ENCODE measurements around the gene TREM1. TPM values are rescaled to one million over a fixed set of nuclear protein-coding genes. Genes with fewer than 3 reads are reported as not detected.

TREM1 gene
- total RNA-seq, 2 experiments from 2014 or later, result 0.19 to 0.51 TPM

- no peak overlapping the region for H3K4me2 ChIP-seq (ENCODE audit: low read length)
- intact Hi-C loops (cut with micrococcal nuclease; ENCODE audit: unreplicated experiment), result no loop called here
- H3K4me1 ChIP-seq (ENCODE audit: insufficient read depth, low read length, poor library complexity, severe bottlenecking), result no peaks in the 10 kb centered on the region
- no peaks in the 10 kb centered on the region for H3K9me2 ChIP-seq (ENCODE audit: insufficient read depth, low read length)
- H3K4me3 ChIP-seq (ENCODE audit: low read depth, low read length, poor library complexity, severe bottlenecking), result no peak overlapping the region
- TF ChIP-seq EZH2phosphoT487 (IDR thresholded peaks at IDR 0.05; ENCODE audit: borderline replicate concordance, low read depth, low read length), result no peak
- no peak for TF ChIP-seq CTCF (conservative IDR thresholded peaks at IDR 0.05; ENCODE audit: low read length)
- H3K27ac ChIP-seq (ENCODE audit: low read depth, low read length, poor library complexity, severe bottlenecking), result no peak overlapping the region
- no peaks in the 10 kb centered on the region for H4K20me1 ChIP-seq (ENCODE audit: insufficient read depth, low read length)
- no TSS peak for BruUV-seq (replicated peaks)
- POLR2A ChIA-PET, result no interaction called here
- H3K79me2 ChIP-seq (ENCODE audit: insufficient read depth, low read depth, low read length), result no peaks in the 10 kb centered on the region
- no peak overlapping the region for H2AFZ ChIP-seq (ENCODE audit: low read length)
- no peaks in the 10 kb centered on the region for H3K36me3 ChIP-seq (ENCODE audit: insufficient read depth, low read length)
- CTCF ChIA-PET (ENCODE audit: unreplicated experiment), result no interaction called here
- no peak for DNase-seq (ENCODE audit: low spot score)
- H3K9me3 ChIP-seq (ENCODE audit: low read length), result 0 out of 2 replicates have a peak, but pooled peaks cover 4% of the 10 kb centered on the region
Measured at GRCh38 chr6:41291717-41292116, 5.2 kb upstream of the TREM1 start.

GRCh38 chr6:41289815-41290214 is 3.3 kb upstream of the TREM1 start:
- Histone ChIP-seq H3K9me3 (ENCODE audit: low read length) (no peaks in the 10 kb centered on the region), H3K4me3 (ENCODE audit: low read depth, low read length, poor library complexity, severe bottlenecking) (no peak overlapping the region), H3K36me3 (ENCODE audit: insufficient read depth, low read length) (no peaks in the 10 kb centered on the region), H3K4me2 (ENCODE audit: low read length) (no peak overlapping the region), H3K79me2 (ENCODE audit: insufficient read depth, low read depth, low read length) (no peaks in the 10 kb centered on the region), H3K9me2 (ENCODE audit: insufficient read depth, low read length) (no peaks in the 10 kb centered on the region), H2AFZ (ENCODE audit: low read length) (no peak overlapping the region), H3K27ac (ENCODE audit: low read depth, low read length, poor library complexity, severe bottlenecking) (no peak overlapping the region), H4K20me1 (ENCODE audit: insufficient read depth, low read length) (no peaks in the 10 kb centered on the region), H3K4me1 (ENCODE audit: insufficient read depth, low read length, poor library complexity, severe bottlenecking) (no peaks in the 10 kb centered on the region)
- DNase-seq (ENCODE audit: low spot score), result no peak
- CTCF ChIA-PET (ENCODE audit: unreplicated experiment), result no interaction called here
- POLR2A ChIA-PET, result interaction anchor here (1.0 kb wide), 1 partner anchor 9 kb away, joined by 4 read pairs; no protein-coding TSS in a partner anchor
- TF ChIP-seq EZH2phosphoT487 (IDR thresholded peaks at IDR 0.05; ENCODE audit: borderline replicate concordance, low read depth, low read length) (no peak), CTCF (conservative IDR thresholded peaks at IDR 0.05; ENCODE audit: low read length) (no peak)
- intact Hi-C loops (cut with micrococcal nuclease; ENCODE audit: unreplicated experiment), result no loop called here
- BruUV-seq (replicated peaks), result no TSS peak

- Histone ChIP-seq H3K9me2 (ENCODE audit: insufficient read depth, low read length) (no peaks in the 10 kb centered on the region), H3K9me3 (ENCODE audit: low read length) (no peaks in the 10 kb centered on the region), H3K4me2 (ENCODE audit: low read length) (no peak overlapping the region), H3K4me1 (ENCODE audit: insufficient read depth, low read length, poor library complexity, severe bottlenecking) (no peaks in the 10 kb centered on the region), H3K79me2 (ENCODE audit: insufficient read depth, low read depth, low read length) (no peaks in the 10 kb centered on the region), H3K27ac (ENCODE audit: low read depth, low read length, poor library complexity, severe bottlenecking) (no peak overlapping the region), H3K36me3 (ENCODE audit: insufficient read depth, low read length) (no peaks in the 10 kb centered on the region), H4K20me1 (ENCODE audit: insufficient read depth, low read length) (no peaks in the 10 kb centered on the region), H2AFZ (ENCODE audit: low read length) (no peak overlapping the region), H3K4me3 (ENCODE audit: low read depth, low read length, poor library complexity, severe bottlenecking) (no peak overlapping the region)
- no peak for DNase-seq (ENCODE audit: low spot score)
- ChIA-PET POLR2A (interaction anchor here (0.6 kb wide), 1 partner anchor 10 kb away, joined by 5 read pairs; no protein-coding TSS in a partner anchor), CTCF (ENCODE audit: unreplicated experiment) (interaction anchor here (0.8 kb wide), 1 partner anchor 107 kb away, joined by 3 read pairs; no protein-coding TSS in a partner anchor)
- BruUV-seq (replicated peaks), result no TSS peak
- TF ChIP-seq CTCF (conservative IDR thresholded peaks at IDR 0.05; ENCODE audit: low read length) (no peak), EZH2phosphoT487 (IDR thresholded peaks at IDR 0.05; ENCODE audit: borderline replicate concordance, low read depth, low read length) (no peak)
- intact Hi-C loops (cut with micrococcal nuclease; ENCODE audit: unreplicated experiment), result no loop called here
Measured at GRCh38 chr6:41288754-41289129, 2.3 kb upstream of the TREM1 start.
